HT1080 (cell line): ENCODE measurements around the gene SLF2. TPM values are rescaled to one million over a fixed set of nuclear protein-coding genes. Genes with fewer than 3 reads are reported as not detected.
A peak's percentile ranks its signal among the peaks of the same experiment; 100 is the strongest.

ENCODE experiments used
- DNase-seq: peaks from one replicate; pipeline ENCODE4 v3.0.0-alpha.2; 2015; ENCODE audit warnings: low read depth
- total RNA-seq: library from RNA; depleted of rRNA; stranded (reverse); fragments of >200 nt; shearing (Covaris generic); gene quantifications from 2 replicates; pipeline ENCODE4 v1.2.3, GENCODE V29; 2014

SLF2 gene
- total RNA-seq, 1 experiment from 2014 or later = 17.4 TPM

GRCh38 chr10:100980311-100980710, 67.5 kb downstream of the SLF2 start:
- no peak for DNase-seq

GRCh38 chr10:100980711-100981110, 67.9 kb downstream of the SLF2 start:
- DNase-seq = no peak

GRCh38 chr10:100981178-100981772, 68.5 kb downstream of the SLF2 start:
- no peak for DNase-seq

- no peak for DNase-seq
Measured at GRCh38 chr10:100982916-100983830, 70.4 kb downstream of the SLF2 start.

GRCh38 chr10:100983868-100984671, 71.3 kb downstream of the SLF2 start:
- no peak for DNase-seq

GRCh38 chr10:100984672-100985177, 72.0 kb downstream of the SLF2 start:
- DNase-seq = no peak

GRCh38 chr10:100985336-100985735, 72.6 kb downstream of the SLF2 start:
- DNase-seq = no peak

- DNase-seq = no peak
Measured at GRCh38 chr10:100986623-100986951, 73.8 kb downstream of the SLF2 start.

- peak; percentile 75 for DNase-seq
Measured at GRCh38 chr10:100986952-100987684, 74.4 kb downstream of the SLF2 start, which contains the start of the genes MRPL43 and TWNK. Gene MRPL43 (minus strand): TSS chr10:100987497. CDS start chr10:100987443, 54 bp downstream. Gene TWNK (plus strand): TSS chr10:100987543. CDS start chr10:100988211, 668 bp downstream.

GRCh38 chr10:100987685-100988049, 74.9 kb downstream of the SLF2 start:
- no peak for DNase-seq

GRCh38 chr10:100988166-100988565, 75.4 kb downstream of the SLF2 start:
- DNase-seq = no peak

- no peak for DNase-seq
Measured at GRCh38 chr10:100989088-100989487, 76.3 kb downstream of the SLF2 start.

- DNase-seq = peak; percentile 52
Measured at GRCh38 chr10:100993986-100994708, 81.4 kb downstream of the SLF2 start.

- DNase-seq = no peak
Measured at GRCh38 chr10:100995181-100995580, 82.4 kb downstream of the SLF2 start.

GRCh38 chr10:100996678-100997359, 84.1 kb downstream of the SLF2 start:
- DNase-seq = peak; percentile 28

- peak; percentile 77 for DNase-seq
Measured at GRCh38 chr10:100997360-100998182, 84.8 kb downstream of the SLF2 start.

GRCh38 chr10:100998183-100998990, 85.6 kb downstream of the SLF2 start:
- peak; percentile 79 for DNase-seq
